ENCODE data around the gene DMRTC1B. TPM values are rescaled to one million over a fixed set of nuclear protein-coding genes. Genes with fewer than 3 reads are reported as not detected.
"Not testable (repeated sequence)": the region's sequence is repeated elsewhere in the genome, so short reads cannot be mapped to it uniquely, and the experiment has no call there.

Gene DMRTC1B
- total RNA-seq, 1 experiment from 2014 or later, result 0.22 TPM

GRCh38 chrX:72735561-72735960 lies 41.1 kb upstream of the DMRTC1B start (continued):
- TF ChIP-seq, protein P1, sequence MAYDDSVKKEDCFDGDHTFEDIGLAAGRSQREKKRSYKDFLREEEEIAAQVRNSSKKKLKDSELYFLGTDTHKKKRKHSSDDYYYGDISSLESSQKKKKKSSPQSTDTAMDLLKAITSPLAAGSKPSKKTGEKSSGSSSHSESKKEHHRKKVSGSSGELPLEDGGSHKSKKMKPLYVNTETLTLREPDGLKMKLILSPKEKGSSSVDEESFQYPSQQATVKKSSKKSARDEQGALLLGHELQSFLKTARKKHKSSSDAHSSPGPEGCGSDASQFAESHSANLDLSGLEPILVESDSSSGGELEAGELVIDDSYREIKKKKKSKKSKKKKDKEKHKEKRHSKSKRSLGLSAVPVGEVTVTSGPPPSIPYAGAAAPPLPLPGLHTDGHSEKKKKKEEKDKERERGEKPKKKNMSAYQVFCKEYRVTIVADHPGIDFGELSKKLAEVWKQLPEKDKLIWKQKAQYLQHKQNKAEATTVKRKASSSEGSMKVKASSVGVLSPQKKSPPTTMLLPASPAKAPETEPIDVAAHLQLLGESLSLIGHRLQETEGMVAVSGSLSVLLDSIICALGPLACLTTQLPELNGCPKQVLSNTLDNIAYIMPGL (CRISPR knock-in tag; IDR thresholded peaks at IDR 0.05), result no peak
- no peak for TF ChIP-seq EMX1 (CRISPR knock-in tag; IDR thresholded peaks at IDR 0.05)

DNA sequence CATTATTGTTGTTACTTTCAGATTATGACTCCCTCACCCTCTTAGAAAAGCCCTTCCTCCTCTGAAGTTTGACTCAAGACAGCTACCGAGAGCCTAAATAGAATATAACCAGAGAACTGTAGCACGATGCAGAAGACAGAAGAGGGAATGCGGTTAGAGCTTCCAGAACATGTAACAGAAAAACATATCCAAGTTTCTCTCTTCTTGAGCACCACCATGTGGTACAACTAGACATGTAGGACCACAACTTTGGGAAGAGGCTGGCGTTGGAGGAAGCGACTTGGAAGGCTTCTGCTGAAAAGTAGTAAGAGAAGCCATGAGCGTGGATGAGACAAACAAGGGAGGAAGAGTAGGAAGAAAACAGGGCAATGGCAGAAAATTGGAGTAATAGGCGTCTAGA lies 31.1 kb upstream of the DMRTC1B start:
- POLR2A ChIA-PET; CTCF ChIA-PET; H3K27me3 Mint-ChIP-seq (ENCODE audit: low read depth); ATAC-seq; H3K27ac Mint-ChIP-seq; H3K36me3 Mint-ChIP-seq; H3K4me3 Mint-ChIP-seq; H3K9me3 Mint-ChIP-seq; H3K4me1 Mint-ChIP-seq; DNase-seq (ENCODE audit: low spot score): not testable (repeated sequence)

DNA sequence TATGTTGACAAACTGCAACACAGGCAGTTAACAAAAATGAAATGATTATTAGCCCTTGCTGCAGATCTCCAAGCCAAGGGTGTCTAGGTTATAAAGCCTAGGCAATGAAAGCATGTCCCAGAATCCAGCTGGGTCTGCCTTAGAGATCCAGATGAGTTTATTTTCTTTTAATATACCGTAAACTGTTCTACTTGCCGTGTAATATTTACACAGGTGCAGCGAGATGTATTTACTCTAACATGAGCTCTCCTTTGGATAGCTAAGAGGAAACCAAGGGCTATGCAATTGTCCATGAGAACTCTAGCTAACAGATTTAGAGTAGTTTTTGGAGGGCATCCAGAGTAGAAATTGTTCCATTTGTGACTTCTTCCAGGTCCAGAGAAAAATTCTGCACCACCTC lies 28.1 kb upstream of the DMRTC1B start:
- DNase-seq (ENCODE audit: low spot score); H3K4me3 Mint-ChIP-seq; H3K27ac Mint-ChIP-seq; ATAC-seq; H3K27me3 Mint-ChIP-seq (ENCODE audit: low read depth); H3K36me3 Mint-ChIP-seq; POLR2A ChIA-PET; H3K4me1 Mint-ChIP-seq; H3K9me3 Mint-ChIP-seq; CTCF ChIA-PET: not testable (repeated sequence)

GRCh38 chrX:72760454-72760853 lies 16.2 kb upstream of the DMRTC1B start:
- ATAC-seq, result peak; percentile 60
- CTCF ChIA-PET, result not testable (repeated sequence)

DNA sequence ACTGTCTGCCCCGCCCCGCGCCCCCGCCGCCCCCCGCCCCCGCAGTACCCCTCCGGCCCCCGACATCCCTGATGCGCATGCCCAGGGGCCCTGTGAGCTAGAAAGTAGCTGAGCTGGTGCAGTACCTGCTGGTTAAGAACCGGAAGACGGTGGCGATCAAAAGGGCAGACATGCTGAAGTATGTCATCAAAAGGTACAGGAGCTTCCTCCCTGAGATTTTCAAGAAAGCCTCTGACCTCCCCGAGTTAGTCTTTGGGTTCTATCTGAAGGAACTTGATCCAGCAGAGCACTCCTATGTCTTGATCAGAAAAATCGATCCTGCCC lies 739 bp downstream of the DMRTC1B start:
- peak; percentile 46 for ATAC-seq
- CTCF ChIA-PET; H3K36me3 Mint-ChIP-seq; H3K27me3 Mint-ChIP-seq (ENCODE audit: low read depth); POLR2A ChIA-PET; H3K4me1 Mint-ChIP-seq; DNase-seq (ENCODE audit: low spot score); H3K9me3 Mint-ChIP-seq; H3K4me3 Mint-ChIP-seq; H3K27ac Mint-ChIP-seq: not testable (repeated sequence)

More at GRCh38 chrX:72760454-72760853, 16.2 kb upstream of the DMRTC1B start:
- DNase-seq (ENCODE audit: low spot score); H3K27ac Mint-ChIP-seq; H3K4me3 Mint-ChIP-seq; H3K27me3 Mint-ChIP-seq (ENCODE audit: low read depth); H3K9me3 Mint-ChIP-seq; H3K4me1 Mint-ChIP-seq; POLR2A ChIA-PET; H3K36me3 Mint-ChIP-seq: not testable (repeated sequence)

- DNase-seq (ENCODE audit: low spot score); ATAC-seq; H3K4me3 Mint-ChIP-seq; H3K36me3 Mint-ChIP-seq; H3K27me3 Mint-ChIP-seq (ENCODE audit: low read depth); POLR2A ChIA-PET; H3K9me3 Mint-ChIP-seq; H3K4me1 Mint-ChIP-seq; CTCF ChIA-PET; H3K27ac Mint-ChIP-seq: not testable (repeated sequence)
Observed at GRCh38 chrX:72778146-72778545, 1.5 kb downstream of the DMRTC1B start.

GRCh38 chrX:72782560-72782959 lies 5.9 kb downstream of the DMRTC1B start, which contains the start of gene FAM236B:
TSS of gene FAM236B (minus strand) at chrX:72782660. CDS start at chrX:72782560, 100 bp downstream.
- H3K27me3 Mint-ChIP-seq (ENCODE audit: low read depth); DNase-seq (ENCODE audit: low spot score); H3K4me1 Mint-ChIP-seq; H3K9me3 Mint-ChIP-seq; CTCF ChIA-PET; H3K4me3 Mint-ChIP-seq; H3K27ac Mint-ChIP-seq; H3K36me3 Mint-ChIP-seq; ATAC-seq; POLR2A ChIA-PET: not testable (repeated sequence)

DNA sequence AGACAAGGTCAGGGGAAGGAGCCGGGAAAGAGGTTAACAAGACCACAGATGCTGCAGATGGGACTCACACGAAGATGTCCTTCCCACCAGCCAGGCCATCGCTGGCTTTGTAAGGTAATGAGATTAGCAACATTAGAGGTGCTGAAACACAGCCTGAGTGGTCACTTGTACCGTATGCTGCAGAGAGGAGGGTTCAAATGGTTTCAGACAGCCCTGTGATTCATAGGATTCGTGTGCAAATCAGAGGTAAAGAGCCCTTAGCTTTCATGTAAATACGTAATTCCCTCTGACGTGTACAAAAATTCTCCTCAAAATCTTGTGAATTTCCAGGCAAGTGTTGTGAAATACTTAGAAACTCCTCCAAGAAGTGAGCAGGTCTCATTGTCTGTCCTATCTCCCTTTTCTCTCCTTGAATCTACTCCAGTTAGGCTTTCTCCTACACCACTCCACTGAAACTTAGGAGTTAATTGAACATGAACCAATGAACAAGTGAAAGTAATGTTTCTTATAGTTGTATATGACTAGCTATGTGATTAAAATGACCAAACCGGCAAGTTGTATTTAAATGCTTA lies 6.8 kb downstream of the DMRTC1B start:
- H3K36me3 Mint-ChIP-seq; H3K27me3 Mint-ChIP-seq (ENCODE audit: low read depth); H3K9me3 Mint-ChIP-seq; H3K4me3 Mint-ChIP-seq; DNase-seq (ENCODE audit: low spot score); POLR2A ChIA-PET; H3K27ac Mint-ChIP-seq; CTCF ChIA-PET; H3K4me1 Mint-ChIP-seq; ATAC-seq: not testable (repeated sequence)

- H3K36me3 Mint-ChIP-seq; CTCF ChIA-PET; POLR2A ChIA-PET; DNase-seq (ENCODE audit: low spot score); H3K27ac Mint-ChIP-seq; H3K9me3 Mint-ChIP-seq; H3K4me3 Mint-ChIP-seq; H3K27me3 Mint-ChIP-seq (ENCODE audit: low read depth); H3K4me1 Mint-ChIP-seq: not testable (repeated sequence)
- ATAC-seq, result peak; percentile 53
Observed at GRCh38 chrX:72783964-72784363, 7.3 kb downstream of the DMRTC1B start.

DNA sequence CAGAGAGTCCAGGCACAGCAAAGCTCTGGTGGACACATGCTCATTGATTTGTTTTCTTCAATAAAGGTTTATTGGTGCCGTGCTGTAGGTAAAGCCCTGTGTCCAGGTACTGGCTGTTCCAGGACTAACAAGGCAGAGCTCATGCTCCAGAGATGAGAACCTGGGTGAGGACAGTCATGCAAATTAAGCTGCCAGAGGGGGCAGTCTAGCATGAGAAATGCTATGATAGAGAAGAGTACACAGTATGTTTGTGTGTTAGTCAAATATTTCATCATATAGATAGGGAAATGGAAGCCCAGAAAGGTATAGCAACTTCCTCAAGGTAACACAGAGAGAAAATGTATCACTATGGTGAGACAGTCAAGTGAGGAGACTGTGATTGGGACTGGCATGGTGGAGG lies 11.5 kb downstream of the DMRTC1B start:
- CTCF ChIA-PET; H3K4me1 Mint-ChIP-seq; H3K27ac Mint-ChIP-seq; H3K27me3 Mint-ChIP-seq (ENCODE audit: low read depth); H3K9me3 Mint-ChIP-seq; ATAC-seq; DNase-seq (ENCODE audit: low spot score); H3K4me3 Mint-ChIP-seq; H3K36me3 Mint-ChIP-seq; POLR2A ChIA-PET: not testable (repeated sequence)

DNA sequence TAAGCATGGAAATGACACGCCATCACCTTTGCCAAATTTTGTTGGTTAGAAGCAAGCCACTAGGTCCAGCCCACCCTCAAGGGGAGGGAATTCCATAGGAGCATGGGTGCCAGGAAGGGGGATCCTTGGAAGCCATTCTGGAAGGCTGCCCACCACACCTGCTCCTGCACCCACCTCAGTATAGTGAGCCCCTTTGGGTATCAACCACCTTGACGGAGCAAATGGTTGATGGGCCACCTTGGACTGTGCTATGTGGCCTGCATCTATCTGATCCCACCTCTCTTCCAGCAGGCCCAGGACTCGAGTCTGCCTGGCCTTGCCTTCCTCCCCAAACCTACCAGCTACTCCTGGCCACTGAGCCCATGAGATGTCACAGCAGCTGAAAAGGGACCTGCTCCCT lies 13.7 kb downstream of the DMRTC1B start:
- POLR2A ChIA-PET; H3K9me3 Mint-ChIP-seq; DNase-seq (ENCODE audit: low spot score); ATAC-seq; H3K36me3 Mint-ChIP-seq; H3K4me3 Mint-ChIP-seq; H3K27ac Mint-ChIP-seq; CTCF ChIA-PET; H3K27me3 Mint-ChIP-seq (ENCODE audit: low read depth); H3K4me1 Mint-ChIP-seq: not testable (repeated sequence)

- CTCF ChIA-PET; H3K27me3 Mint-ChIP-seq (ENCODE audit: low read depth); DNase-seq (ENCODE audit: low spot score); H3K9me3 Mint-ChIP-seq; ATAC-seq; POLR2A ChIA-PET; H3K36me3 Mint-ChIP-seq; H3K4me3 Mint-ChIP-seq; H3K27ac Mint-ChIP-seq; H3K4me1 Mint-ChIP-seq: not testable (repeated sequence)
Observed at GRCh38 chrX:72808110-72808509, 31.4 kb downstream of the DMRTC1B start, which contains the start of gene FAM236D. TSS of gene FAM236D (minus strand) at chrX:72808210. CDS start at chrX:72808110, 100 bp downstream.

Measured in WTC11 (cell line).